HG02885 (cell line): ENCODE measurements around the gene SLC2A10.

Experiments used
- ATAC-seq: cut with Tn5 transposase; IDR thresholded peaks from one replicate; pipeline ENCODE4 v1.9.1; 2021; ENCODE audit warnings: mild to moderate bottlenecking; ENCODE audit not compliant: unreplicated experiment, poor library complexity

SLC2A10 gene

DNA sequence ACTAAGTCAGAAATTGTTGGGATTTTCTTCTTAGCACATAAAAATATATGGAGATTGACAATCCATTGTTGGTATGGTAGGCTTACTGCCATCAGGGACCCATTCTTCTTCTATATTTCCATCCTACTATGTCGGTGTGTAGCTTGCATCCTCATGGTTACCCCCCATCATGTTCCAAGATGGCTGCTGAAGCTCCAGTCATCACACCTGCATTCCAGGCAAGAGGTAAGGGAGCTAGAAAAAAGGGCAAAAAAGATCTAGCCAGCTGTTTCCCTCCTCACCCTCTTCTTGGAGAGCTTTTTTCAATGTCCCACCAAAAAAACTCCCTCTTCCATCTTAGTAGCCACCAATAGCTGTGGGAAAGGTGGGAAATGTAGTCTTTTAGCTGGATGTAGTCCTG is 13.6 kb downstream of the SLC2A10 start:
- ATAC-seq: no peak

DNA sequence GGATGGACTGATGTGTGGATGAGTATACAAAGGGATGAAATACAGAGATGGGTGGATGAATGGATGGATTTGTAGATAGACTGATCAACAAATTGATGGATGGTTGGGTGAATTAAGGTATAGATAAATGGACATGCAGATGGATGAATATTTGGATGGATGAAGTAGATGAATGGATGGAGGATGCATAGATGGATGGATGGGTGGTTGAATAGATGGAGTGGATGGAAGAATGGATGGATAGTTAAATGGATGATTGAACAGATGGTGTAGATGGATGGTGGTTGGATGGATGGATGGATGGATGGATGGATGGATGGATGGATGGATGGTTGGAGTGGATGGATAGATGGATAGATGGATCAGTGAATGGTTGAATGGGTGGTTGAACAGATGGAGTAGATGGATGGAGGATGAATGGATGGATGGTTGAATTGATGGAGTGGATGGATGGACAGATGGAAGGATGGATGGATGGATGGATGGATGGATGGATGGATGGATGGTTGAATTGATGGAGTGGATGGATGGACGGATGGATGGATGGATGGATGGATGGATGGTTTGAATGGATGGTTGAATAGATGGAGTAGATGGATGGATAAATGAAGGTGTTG is 15.0 kb downstream of the SLC2A10 start:
- ATAC-seq: no peak

GRCh38 chr20:46725186-46726165 is 16.0 kb downstream of the SLC2A10 start:
- ATAC-seq: no peak

- no peak for ATAC-seq
These were observed 22.3 kb downstream of the SLC2A10 start for GRCh38 chr20:46731770-46732169.

DNA sequence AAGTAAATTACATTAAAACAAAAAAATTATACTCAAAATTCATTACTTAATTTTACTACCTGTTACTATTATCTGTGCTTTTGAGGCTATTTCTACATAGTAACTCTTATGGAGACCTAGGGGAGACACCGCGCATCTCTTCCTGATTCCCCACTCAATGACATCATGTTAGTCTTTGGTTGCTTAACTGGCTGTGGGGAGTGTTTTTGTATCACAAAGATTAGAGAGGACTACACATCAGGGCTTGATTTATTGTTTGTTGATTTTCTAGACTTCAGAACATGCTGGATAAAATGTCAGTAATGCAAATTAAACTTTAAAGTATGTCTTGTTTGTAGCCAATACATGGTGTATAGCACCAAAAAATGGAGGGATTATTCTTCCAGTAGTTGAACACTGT is 26.0 kb downstream of the SLC2A10 start:
- ATAC-seq: no peak

DNA sequence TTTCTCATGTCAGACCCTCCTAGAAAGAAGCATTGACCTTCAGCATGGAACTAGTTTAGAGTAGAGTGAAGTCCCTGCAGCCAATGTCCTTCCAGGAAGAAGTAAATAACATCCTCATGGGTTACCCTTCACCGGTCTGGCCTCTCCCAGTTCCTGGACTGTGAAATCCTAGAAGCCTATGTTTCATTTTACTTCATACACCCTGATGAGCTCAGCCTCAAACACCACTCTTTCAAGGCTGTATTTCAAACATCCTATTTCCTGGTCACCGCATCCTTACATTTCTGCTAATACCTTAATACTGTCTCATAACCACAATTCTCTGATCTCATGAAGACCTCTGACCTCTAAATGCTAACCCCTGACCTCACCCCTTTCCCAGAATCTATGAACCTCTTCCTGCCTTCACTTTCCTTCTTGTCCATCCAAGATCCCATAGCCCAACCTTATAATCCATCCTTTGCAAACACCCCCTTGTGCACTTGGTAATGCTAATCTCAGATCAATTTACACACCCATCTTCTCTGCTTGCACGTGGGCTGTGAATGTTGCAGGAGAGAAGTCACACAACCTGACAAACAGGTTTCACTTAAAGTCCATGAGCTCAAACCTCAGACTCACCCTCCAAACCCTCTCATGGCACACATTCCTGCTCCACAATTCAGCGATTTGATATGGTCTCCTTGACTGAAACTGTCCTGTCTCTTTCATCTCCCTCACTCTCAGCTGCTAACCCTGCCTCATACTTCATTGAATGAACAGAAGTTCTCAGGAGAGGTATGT is 30.2 kb downstream of the SLC2A10 start:
- no peak for ATAC-seq

DNA sequence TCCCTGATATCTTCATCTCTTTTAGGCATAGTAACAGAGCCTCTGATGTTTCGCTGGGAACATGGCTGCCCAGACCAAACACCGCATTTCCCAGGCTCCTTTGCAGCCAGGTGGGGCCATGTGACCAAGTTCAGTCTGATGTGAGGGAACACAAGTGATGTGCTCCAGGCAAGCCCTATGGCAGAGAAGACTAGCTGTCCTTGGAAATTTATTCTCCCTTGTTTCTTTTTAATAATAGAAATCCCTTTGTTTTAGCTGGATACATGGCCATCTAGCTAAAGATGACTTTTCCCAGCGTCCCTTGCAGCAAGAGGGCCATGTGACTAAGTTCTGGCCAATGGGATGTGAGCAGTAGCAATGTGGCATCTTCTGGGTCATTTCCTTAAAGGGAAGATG is 30.8 kb downstream of the SLC2A10 start:
- ATAC-seq: no peak

GRCh38 chr20:46741924-46742668 is 32.6 kb downstream of the SLC2A10 start:
- ATAC-seq: no peak

DNA sequence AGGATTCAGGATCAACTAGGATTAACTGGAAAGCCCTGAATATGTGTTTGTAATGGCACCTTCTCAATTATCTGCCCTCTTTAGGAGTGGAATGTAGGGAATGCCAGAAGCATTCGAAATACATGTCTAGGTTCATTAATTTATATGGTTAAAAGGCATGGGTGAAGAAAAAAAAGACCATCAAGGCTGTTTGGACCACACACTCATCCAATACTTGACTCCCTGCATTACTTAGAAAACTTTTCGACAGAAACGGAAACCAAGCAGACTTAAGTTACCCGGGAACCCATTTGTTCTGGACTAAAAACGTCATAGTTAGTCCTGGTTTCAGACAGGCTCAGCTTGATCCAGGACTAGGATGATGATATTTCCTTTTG is 33.2 kb downstream of the SLC2A10 start:
- ATAC-seq: no peak

DNA sequence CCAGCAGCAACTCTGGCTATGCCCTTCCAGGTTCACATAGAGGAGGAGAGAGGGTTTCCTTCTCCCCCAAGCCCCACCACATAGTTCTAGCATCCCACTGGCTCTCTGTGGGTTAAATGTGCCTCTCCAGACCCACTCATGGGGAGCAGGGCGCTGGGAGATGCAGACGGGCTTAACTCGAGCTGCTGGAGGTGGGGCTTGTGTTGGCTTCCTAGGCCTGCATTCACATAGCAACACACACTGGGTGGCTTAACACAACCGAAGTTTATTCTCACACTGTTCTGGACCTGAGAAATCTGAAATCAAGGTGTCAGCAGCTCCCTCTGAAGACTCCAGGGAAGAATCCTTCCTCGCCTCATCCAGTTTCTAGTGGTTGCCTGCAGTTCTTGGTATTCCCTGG is 33.6 kb downstream of the SLC2A10 start:
- no peak for ATAC-seq

DNA sequence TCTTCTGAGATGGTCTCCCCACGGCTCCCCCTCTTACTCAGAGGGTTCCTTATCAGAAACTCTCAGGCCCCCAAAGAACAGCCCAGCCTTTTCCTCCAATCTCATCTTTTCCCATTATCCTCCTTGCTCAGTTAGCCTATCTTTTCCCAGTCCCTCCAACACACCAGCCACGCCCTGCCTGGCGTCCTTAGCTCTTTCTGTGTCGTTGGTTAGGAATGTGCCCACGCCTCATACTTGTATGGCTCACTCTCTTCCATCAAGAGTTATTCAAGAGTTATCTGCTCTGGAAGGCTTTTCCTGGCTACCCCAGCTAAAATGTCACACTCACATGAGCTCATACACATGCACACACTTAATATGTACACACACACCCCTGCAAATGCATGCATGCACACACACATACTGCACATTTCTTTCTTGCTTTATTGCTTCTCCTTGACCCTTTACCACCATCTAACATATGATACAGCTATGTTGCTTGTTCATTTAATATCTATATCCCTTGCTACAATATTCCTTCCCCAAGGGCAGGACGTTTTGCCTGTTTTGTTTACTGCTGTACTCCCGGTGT is 37.6 kb downstream of the SLC2A10 start:
- no peak for ATAC-seq

DNA sequence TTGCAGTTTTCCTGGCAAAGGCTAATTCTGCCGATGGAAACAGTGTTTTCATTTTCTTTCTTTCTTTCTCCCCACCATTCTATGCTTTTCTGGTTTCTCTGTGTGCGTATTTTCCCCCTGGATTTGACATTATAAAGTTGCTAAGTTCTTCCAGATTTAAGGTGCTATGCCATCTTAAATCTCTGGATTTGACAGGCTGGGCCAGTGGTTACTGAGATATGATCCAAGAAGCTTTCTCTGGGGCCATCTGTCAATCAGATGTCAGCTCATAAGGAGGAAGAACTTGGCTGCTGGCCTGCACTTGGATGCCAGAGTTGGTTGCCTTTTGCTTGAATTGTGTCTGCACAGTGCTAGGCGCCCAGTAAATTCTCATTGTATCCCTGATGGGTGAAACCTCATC is 39.7 kb downstream of the SLC2A10 start:
- ATAC-seq: no peak

DNA sequence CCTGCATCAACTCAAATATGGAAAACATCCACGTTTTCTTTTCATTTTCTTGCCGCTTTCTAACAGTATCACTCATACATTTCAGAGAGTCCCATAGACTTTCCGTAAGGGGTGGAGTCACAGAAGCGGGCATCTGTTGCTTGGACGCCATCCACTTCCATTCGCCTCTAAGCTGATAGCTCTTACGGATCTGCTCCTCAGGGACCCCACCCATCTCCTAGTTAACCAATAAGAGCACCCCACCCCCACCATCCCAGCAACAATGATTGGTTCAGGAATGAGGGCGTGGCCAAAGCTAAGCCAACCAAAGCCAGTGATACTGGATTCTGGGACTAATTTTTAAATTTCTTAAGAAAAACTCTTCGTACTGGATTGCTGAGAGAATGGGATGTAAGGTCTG is 42.4 kb downstream of the SLC2A10 start:
- no peak for ATAC-seq

- ATAC-seq: no peak
These were observed 43.3 kb downstream of the SLC2A10 start for GRCh38 chr20:46752728-46753127.

GRCh38 chr20:46755483-46756413 is 46.3 kb downstream of the SLC2A10 start:
- ATAC-seq: no peak

DNA sequence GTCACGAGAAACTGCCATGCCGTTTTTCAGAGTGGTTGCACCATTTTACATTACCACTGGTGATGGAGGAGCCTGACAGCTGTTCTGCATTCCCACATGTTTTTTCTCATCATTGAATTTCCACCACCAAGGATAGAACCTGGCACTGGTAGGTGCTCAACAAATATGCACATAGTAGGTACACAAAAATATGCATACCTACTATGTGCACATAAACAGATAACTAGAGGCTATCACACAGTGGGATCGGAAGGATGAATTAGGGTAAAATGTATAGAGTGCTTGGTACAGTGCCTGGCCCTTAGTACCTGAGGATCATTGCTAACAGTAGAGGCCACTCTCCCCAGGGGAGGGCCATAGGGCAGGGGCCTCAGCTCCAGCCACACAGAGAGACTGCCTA is 47.0 kb downstream of the SLC2A10 start:
- ATAC-seq: no peak

- ATAC-seq: no peak
These were observed 47.7 kb downstream of the SLC2A10 start for GRCh38 chr20:46757135-46757534.

- no peak for ATAC-seq
These were observed 48.6 kb downstream of the SLC2A10 start for GRCh38 chr20:46757754-46758678.
